Measurements from ENCODE around the gene DENND1C.
"Not testable (repeated sequence)": the region's sequence is repeated elsewhere in the genome, so short reads cannot be mapped to it uniquely, and the experiment has no call there.

The DENND1C gene

GRCh38 chr19:6452223-6452614 is 29.4 kb downstream of the DENND1C start:
- DNase-seq, result no peak

GRCh38 chr19:6451583-6452222 is 29.9 kb downstream of the DENND1C start:
- no peak for DNase-seq

- no peak for DNase-seq
These were observed 31.4 kb downstream of the DENND1C start for GRCh38 chr19:6450166-6450565.

GRCh38 chr19:6448045-6448444 is 33.5 kb downstream of the DENND1C start:
- DNase-seq, result no peak

GRCh38 chr19:6446452-6446851 is 35.1 kb downstream of the DENND1C start:
- DNase-seq, result no peak

- no peak for DNase-seq
These were observed 37.6 kb downstream of the DENND1C start for GRCh38 chr19:6443986-6444385.

- no peak for DNase-seq
These were observed 39.4 kb downstream of the DENND1C start for GRCh38 chr19:6442087-6442688.

- no peak for DNase-seq
These were observed 40.7 kb downstream of the DENND1C start for GRCh38 chr19:6440905-6441304.

- DNase-seq, result no peak
These were observed 41.8 kb downstream of the DENND1C start for GRCh38 chr19:6439743-6440142.

- DNase-seq, result no peak
These were observed 47.9 kb downstream of the DENND1C start, which contains the start of gene SLC25A41 for GRCh38 chr19:6433663-6434062. Gene SLC25A41, minus strand, starts transcription at chr19:6433763. Its CDS starts 70 bp downstream, at chr19:6433693.

GRCh38 chr19:6433165-6433564 is 48.4 kb downstream of the DENND1C start:
- DNase-seq, result no peak

- no peak for DNase-seq
These were observed 49.7 kb downstream of the DENND1C start for GRCh38 chr19:6431891-6432290.

- DNase-seq, result no peak
These were observed 52.0 kb downstream of the DENND1C start for GRCh38 chr19:6429419-6430221.

- not testable (repeated sequence) for DNase-seq
These were observed 52.7 kb downstream of the DENND1C start for GRCh38 chr19:6428692-6429418.

GRCh38 chr19:6427131-6427530 is 54.5 kb downstream of the DENND1C start:
- DNase-seq, result no peak

GRCh38 chr19:6425732-6426620 is 55.6 kb downstream of the DENND1C start:
- DNase-seq, result no peak

GRCh38 chr19:6424939-6425731 is 56.5 kb downstream of the DENND1C start:
- DNase-seq, result peak; percentile 98

- DNase-seq, result peak; percentile 59
These were observed 57.2 kb downstream of the DENND1C start, which contains the start of gene KHSRP for GRCh38 chr19:6424195-6424938. Gene KHSRP, minus strand, starts transcription at chr19:6424811. Its CDS starts 110 bp downstream, at chr19:6424701.

GRCh38 chr19:6423499-6424194 is 57.9 kb downstream of the DENND1C start:
- peak; percentile 39 for DNase-seq
